PFSK-1 (cell line): ENCODE data around the gene FBXO10.

Source experiments
- POLR2AphosphoS5 ChIP-seq: IDR thresholded peaks from 2 replicates; pipeline ENCODE4 v1.6.1; 2012; ENCODE audit warnings: low read depth, mild to moderate bottlenecking, control low read depth, low read length, moderate library complexity
- SIN3A ChIP-seq: IDR thresholded peaks from 2 replicates; pipeline ENCODE4 v1.6.1; 2012; ENCODE audit warnings: mild to moderate bottlenecking, low read length, moderate library complexity, borderline replicate concordance; ENCODE audit not compliant: insufficient read depth
- TAF1 ChIP-seq: IDR thresholded peaks from 2 replicates; pipeline ENCODE4 v1.6.1; 2012; ENCODE audit warnings: low read length, control low read depth, borderline replicate concordance; ENCODE audit not compliant: insufficient read depth
- TF ChIP-seq, protein P1 (sequence below), 2 experiments: IDR thresholded peaks; 2 replicates each; pipeline versions ENCODE4 v1.6.1 to v1.8.0; 2011 to 2012; ENCODE audit warnings: low read depth in 2 of 2, low read length in 2 of 2, control low read depth in 1 of 2, inconsistent platforms in 1 of 2, mild to moderate bottlenecking in 1 of 2, moderate library complexity in 1 of 2; ENCODE audit not compliant: insufficient read depth in 1 of 2

DNA sequence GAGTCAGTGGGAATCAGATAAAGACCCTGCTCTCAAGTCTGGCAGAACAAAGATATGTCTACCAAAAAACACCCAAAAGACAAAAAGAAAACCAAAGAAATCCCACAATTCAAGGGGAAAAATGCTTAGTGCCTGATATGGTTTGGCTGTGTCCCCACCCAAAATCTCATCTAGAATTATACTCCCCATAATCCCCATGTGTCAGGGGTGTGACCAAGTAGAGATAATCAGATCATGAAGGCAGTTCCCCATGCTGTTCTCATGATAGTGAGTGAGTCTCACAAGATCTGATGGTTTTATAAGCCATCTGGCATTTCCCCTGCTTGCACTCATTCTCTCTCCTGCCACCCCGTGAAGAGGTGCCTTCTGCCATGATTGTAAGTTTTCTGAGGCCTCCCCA is 13.4 kb downstream of the FBXO10 start:
- TF ChIP-seq, protein P1, sequence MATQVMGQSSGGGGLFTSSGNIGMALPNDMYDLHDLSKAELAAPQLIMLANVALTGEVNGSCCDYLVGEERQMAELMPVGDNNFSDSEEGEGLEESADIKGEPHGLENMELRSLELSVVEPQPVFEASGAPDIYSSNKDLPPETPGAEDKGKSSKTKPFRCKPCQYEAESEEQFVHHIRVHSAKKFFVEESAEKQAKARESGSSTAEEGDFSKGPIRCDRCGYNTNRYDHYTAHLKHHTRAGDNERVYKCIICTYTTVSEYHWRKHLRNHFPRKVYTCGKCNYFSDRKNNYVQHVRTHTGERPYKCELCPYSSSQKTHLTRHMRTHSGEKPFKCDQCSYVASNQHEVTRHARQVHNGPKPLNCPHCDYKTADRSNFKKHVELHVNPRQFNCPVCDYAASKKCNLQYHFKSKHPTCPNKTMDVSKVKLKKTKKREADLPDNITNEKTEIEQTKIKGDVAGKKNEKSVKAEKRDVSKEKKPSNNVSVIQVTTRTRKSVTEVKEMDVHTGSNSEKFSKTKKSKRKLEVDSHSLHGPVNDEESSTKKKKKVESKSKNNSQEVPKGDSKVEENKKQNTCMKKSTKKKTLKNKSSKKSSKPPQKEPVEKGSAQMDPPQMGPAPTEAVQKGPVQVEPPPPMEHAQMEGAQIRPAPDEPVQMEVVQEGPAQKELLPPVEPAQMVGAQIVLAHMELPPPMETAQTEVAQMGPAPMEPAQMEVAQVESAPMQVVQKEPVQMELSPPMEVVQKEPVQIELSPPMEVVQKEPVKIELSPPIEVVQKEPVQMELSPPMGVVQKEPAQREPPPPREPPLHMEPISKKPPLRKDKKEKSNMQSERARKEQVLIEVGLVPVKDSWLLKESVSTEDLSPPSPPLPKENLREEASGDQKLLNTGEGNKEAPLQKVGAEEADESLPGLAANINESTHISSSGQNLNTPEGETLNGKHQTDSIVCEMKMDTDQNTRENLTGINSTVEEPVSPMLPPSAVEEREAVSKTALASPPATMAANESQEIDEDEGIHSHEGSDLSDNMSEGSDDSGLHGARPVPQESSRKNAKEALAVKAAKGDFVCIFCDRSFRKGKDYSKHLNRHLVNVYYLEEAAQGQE (IDR thresholded peaks at IDR 0.05; ENCODE audit: insufficient read depth in 1 of 2, low read depth in 2 of 2, low read length in 2 of 2): no peak
- no peak for TF ChIP-seq POLR2AphosphoS5
- TF ChIP-seq SIN3A: no peak
- no peak for TF ChIP-seq TAF1
